Neural progenitor cell (in vitro differentiated cells): ENCODE measurements around the gene KATNAL1. TPM values are rescaled to one million over a fixed set of nuclear protein-coding genes. Genes with fewer than 3 reads are reported as not detected.
A peak's percentile ranks its signal among the peaks of the same experiment; 100 is the strongest.

ENCODE experiments used
- DNase-seq: peaks from one replicate; pipeline ENCODE4 v3.0.0-alpha.2; 2016; ENCODE audit warnings: low spot score
- H2AFZ ChIP-seq: fragments of 200-600 bp; sonication (generic); replicated peaks from 2 replicates; pipeline ENCODE4 v1.6.1; 2016; ENCODE audit warnings: antibody characterized with exemption
- H3F3A ChIP-seq: fragments of 200-600 bp; sonication (generic); 2 replicates; pipeline ENCODE4 v1.6.1; 2016; ENCODE audit warnings: antibody characterized with exemption, low read depth
- H3K27ac ChIP-seq: fragments of 200-600 bp; sonication (generic); 2 replicates; pipeline ENCODE4 v1.5.1; 2016; ENCODE audit warnings: mild to moderate bottlenecking
- H3K27me3 ChIP-seq: fragments of 200-600 bp; sonication (generic); 2 replicates; pipeline ENCODE4 v1.6.1; 2016; ENCODE audit warnings: mild to moderate bottlenecking, moderate library complexity
- H3K36me3 ChIP-seq: fragments of 200-600 bp; sonication (generic); 2 replicates; pipeline ENCODE4 v1.5.1; 2016
- H3K4me1 ChIP-seq: fragments of 200-600 bp; sonication (generic); 2 replicates; pipeline ENCODE4 v1.6.1; 2016; ENCODE audit warnings: mixed run types
- H3K4me2 ChIP-seq: fragments of 200-600 bp; sonication (generic); 2 replicates; pipeline ENCODE4 v1.6.1; 2016
- H3K4me3 ChIP-seq: fragments of 200-600 bp; sonication (generic); 2 replicates; pipeline ENCODE4 v1.5.1; 2016
- H3K79me2 ChIP-seq: fragments of 200-600 bp; sonication (generic); 2 replicates; pipeline ENCODE4 v1.6.1; 2016; ENCODE audit warnings: low read depth
- H3K9ac ChIP-seq: fragments of 200-600 bp; sonication (generic); 2 replicates; pipeline ENCODE4 v1.6.1; 2016
- H3K9me3 ChIP-seq: fragments of 200-600 bp; sonication (generic); 2 replicates; pipeline ENCODE4 v1.5.1; 2016; ENCODE audit warnings: low read depth
- H4K20me1 ChIP-seq: fragments of 200-600 bp; sonication (generic); 2 replicates; pipeline ENCODE4 v1.6.1; 2016; ENCODE audit warnings: low read depth
- H3K27ac Mint-ChIP-seq: 3 replicates; pipeline ENCODE4 v1.8.0; 2021; ENCODE audit warnings: mixed read lengths
- H3K27me3 Mint-ChIP-seq: 2 replicates; pipeline ENCODE4 v1.8.0; 2022; ENCODE audit warnings: low read depth, mild to moderate bottlenecking, inconsistent platforms, moderate library complexity, mixed read lengths; ENCODE audit not compliant: insufficient read depth
- H3K36me3 Mint-ChIP-seq: 3 replicates; pipeline ENCODE4 v1.8.0; 2021; ENCODE audit warnings: mixed read lengths
- H3K4me1 Mint-ChIP-seq: 3 replicates; pipeline ENCODE4 v1.8.0; 2021; ENCODE audit warnings: mixed read lengths
- H3K4me3 Mint-ChIP-seq: 3 replicates; pipeline ENCODE4 v1.8.0; 2021; ENCODE audit warnings: mild to moderate bottlenecking, moderate library complexity, mixed read lengths
- H3K9me3 Mint-ChIP-seq: 3 replicates; pipeline ENCODE4 v1.8.0; 2020; ENCODE audit warnings: mixed read lengths
- EZH2 ChIP-seq: fragments of 200-600 bp; sonication (generic); IDR thresholded peaks from 2 replicates; pipeline ENCODE4 v1.6.1; 2017; ENCODE audit warnings: antibody characterized with exemption, mild to moderate bottlenecking, moderate library complexity
- EZH2phosphoT487 ChIP-seq: fragments of 200-600 bp; sonication (generic); IDR thresholded peaks from 2 replicates; pipeline ENCODE4 v1.6.1; 2017; ENCODE audit warnings: antibody characterized with exemption
- total RNA-seq: library from RNA; depleted of rRNA; stranded (reverse); fragments of >200 nt; gene quantifications from 2 replicates; pipeline ENCODE4 v1.2.3, GENCODE V29; 2015; ENCODE audit warnings: low replicate concordance
- TF ChIP-seq, protein P1 (sequence below): fragments of 200-600 bp; sonication (generic); IDR thresholded peaks from 2 replicates; pipeline ENCODE4 v1.5.1; 2017; ENCODE audit warnings: antibody characterized with exemption, mild to moderate bottlenecking

Gene KATNAL1
- total RNA-seq, 1 donor from 2014 or later, result 33.6 TPM

DNA sequence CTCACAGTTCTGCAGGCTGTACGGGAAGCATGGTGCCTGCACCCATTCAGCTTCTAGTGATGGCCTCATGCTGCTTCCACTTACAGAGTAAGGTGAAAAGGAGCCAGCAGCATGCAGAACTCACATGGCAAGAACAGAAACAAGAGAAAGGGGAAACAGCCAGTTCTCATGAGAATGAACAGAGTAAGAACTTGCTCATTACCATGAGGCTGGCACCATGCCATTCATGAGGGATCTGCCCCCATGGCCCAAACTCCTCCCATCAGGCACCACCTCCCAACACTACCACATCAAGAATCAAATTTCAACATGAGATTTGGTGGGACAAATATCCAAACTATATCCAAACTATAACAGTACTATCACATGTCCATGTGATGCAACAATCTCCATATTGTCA lies 72.1 kb downstream of the KATNAL1 start:
- Histone ChIP-seq H3K4me2 (no peak overlapping the region), H3K4me3 (no peak overlapping the region), H3F3A (no peaks in the 10 kb centered on the region), H4K20me1 (no peaks in the 10 kb centered on the region), H3K27me3 (no peaks in the 10 kb centered on the region), H3K79me2 (no peaks in the 10 kb centered on the region), H3K9ac (no peak overlapping the region), H2AFZ (no peak overlapping the region), H3K27ac (no peak overlapping the region), H3K9me3 (no peaks in the 10 kb centered on the region), H3K4me1 (peaks cover 11% of the 10 kb centered on the region), H3K36me3 (no peaks in the 10 kb centered on the region)
- H3K27me3 Mint-ChIP-seq, result no peaks in the 10 kb centered on the region
- peaks cover 2% of the 10 kb centered on the region for H3K4me1 Mint-ChIP-seq
- no peak overlapping the region for H3K4me3 Mint-ChIP-seq
- H3K27ac Mint-ChIP-seq, result no peak overlapping the region
- peaks cover 16% of the 10 kb centered on the region for H3K36me3 Mint-ChIP-seq
- TF ChIP-seq EZH2phosphoT487 (no peak), EZH2 (no peak)
- TF ChIP-seq, protein P1, sequence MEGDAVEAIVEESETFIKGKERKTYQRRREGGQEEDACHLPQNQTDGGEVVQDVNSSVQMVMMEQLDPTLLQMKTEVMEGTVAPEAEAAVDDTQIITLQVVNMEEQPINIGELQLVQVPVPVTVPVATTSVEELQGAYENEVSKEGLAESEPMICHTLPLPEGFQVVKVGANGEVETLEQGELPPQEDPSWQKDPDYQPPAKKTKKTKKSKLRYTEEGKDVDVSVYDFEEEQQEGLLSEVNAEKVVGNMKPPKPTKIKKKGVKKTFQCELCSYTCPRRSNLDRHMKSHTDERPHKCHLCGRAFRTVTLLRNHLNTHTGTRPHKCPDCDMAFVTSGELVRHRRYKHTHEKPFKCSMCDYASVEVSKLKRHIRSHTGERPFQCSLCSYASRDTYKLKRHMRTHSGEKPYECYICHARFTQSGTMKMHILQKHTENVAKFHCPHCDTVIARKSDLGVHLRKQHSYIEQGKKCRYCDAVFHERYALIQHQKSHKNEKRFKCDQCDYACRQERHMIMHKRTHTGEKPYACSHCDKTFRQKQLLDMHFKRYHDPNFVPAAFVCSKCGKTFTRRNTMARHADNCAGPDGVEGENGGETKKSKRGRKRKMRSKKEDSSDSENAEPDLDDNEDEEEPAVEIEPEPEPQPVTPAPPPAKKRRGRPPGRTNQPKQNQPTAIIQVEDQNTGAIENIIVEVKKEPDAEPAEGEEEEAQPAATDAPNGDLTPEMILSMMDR, result no peak
- no peak for DNase-seq
- H3K9me3 Mint-ChIP-seq, result peaks cover 3% of the 10 kb centered on the region

DNA sequence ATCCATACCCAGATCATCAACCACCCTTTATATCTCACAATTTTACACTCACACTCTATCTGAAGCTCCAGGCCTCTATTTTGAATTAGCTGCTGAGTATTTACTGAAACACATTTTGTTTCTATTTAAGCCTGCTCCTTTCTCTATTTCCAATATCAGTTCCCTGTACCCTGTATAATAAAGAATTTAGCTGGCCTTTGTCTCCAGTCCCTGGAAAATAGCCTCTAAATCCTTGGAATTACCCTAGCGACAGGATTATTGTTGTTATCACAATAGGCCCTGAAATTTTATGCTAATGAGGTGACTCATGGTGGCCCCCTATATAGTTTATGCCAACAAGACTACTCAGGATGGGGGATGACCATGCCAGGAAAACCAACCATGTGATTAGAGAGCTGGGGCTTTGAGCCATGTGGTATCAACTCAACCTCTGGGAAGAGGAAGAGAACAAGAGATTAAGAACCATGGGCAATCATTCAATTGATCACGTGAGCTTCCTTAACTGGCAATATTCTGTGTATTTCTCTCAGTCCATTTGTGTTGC lies 72.7 kb downstream of the KATNAL1 start:
- no peaks in the 10 kb centered on the region for H3K9me3 ChIP-seq
- peaks cover 3% of the 10 kb centered on the region for H3K9me3 Mint-ChIP-seq
- TF ChIP-seq EZH2 (no peak), EZH2phosphoT487 (no peak)
- TF ChIP-seq, protein P1, result no peak
- no peaks in the 10 kb centered on the region for H3K27me3 ChIP-seq
- no peak overlapping the region for H3K27ac Mint-ChIP-seq
- H3K4me1 Mint-ChIP-seq, result peaks cover 2% of the 10 kb centered on the region
- H3K4me3 Mint-ChIP-seq, result no peak overlapping the region
- H3K4me3 ChIP-seq, result no peak overlapping the region
- peak; percentile 4 for DNase-seq
- H3K36me3 ChIP-seq, result no peaks in the 10 kb centered on the region
- H3K27ac ChIP-seq, result peak overlapping the region; percentile 61
- no peak overlapping the region for H2AFZ ChIP-seq
- no peak overlapping the region for H3K9ac ChIP-seq
- no peak overlapping the region for H3K4me2 ChIP-seq
- no peaks in the 10 kb centered on the region for H3K27me3 Mint-ChIP-seq
- H3K4me1 ChIP-seq, result peaks cover 11% of the 10 kb centered on the region
- no peaks in the 10 kb centered on the region for H3K79me2 ChIP-seq
- peaks cover 17% of the 10 kb centered on the region for H3K36me3 Mint-ChIP-seq
- no peaks in the 10 kb centered on the region for H4K20me1 ChIP-seq
- H3F3A ChIP-seq, result no peaks in the 10 kb centered on the region

DNA sequence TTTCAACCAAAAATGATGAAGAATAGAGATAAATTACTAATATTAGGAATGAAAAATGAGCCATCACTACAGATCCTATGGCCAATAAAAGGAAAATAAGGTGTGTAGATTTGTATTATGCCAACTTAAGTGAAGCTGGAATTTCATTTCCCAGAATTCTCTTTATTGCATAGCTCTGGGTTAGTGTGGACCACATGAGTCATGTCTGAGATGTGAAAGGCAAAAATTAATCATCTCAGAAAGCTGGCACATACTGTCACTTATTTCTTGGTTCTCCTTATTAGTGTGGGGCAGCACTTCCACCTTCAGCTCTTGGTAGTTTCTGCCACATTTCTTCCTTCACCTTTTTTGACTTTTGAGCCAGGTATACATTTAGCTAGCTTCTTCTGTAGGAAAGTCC lies 82.6 kb downstream of the KATNAL1 start:
- Mint-ChIP-seq H3K36me3 (peaks cover 58% of the 10 kb centered on the region), H3K4me1 (no peaks in the 10 kb centered on the region), H3K4me3 (no peak overlapping the region), H3K27me3 (no peaks in the 10 kb centered on the region), H3K27ac (no peak overlapping the region), H3K9me3 (peaks cover 21% of the 10 kb centered on the region)
- Histone ChIP-seq H3K9ac (no peak overlapping the region), H3K4me2 (no peak overlapping the region), H3K36me3 (peaks cover 14% of the 10 kb centered on the region), H3F3A (no peaks in the 10 kb centered on the region), H3K27me3 (no peaks in the 10 kb centered on the region), H3K79me2 (no peaks in the 10 kb centered on the region), H4K20me1 (no peaks in the 10 kb centered on the region), H3K9me3 (no peaks in the 10 kb centered on the region), H2AFZ (no peak overlapping the region), H3K27ac (no peak overlapping the region), H3K4me3 (no peak overlapping the region), H3K4me1 (no peaks in the 10 kb centered on the region)
- DNase-seq, result no peak
- TF ChIP-seq, protein P1, result no peak
- TF ChIP-seq EZH2, result no peak
- no peak for TF ChIP-seq EZH2phosphoT487
